ENCODE data around the gene ECD. TPM values are rescaled to one million over a fixed set of nuclear protein-coding genes. Genes with fewer than 3 reads are reported as not detected.

ECD gene
- total and polyA plus RNA-seq, 10 of the 15 experiments (the other 5 are each of a cell fraction or from before 2014, with no cell fraction given): 27.3 to 61.6 (median 44.0) TPM

DNA sequence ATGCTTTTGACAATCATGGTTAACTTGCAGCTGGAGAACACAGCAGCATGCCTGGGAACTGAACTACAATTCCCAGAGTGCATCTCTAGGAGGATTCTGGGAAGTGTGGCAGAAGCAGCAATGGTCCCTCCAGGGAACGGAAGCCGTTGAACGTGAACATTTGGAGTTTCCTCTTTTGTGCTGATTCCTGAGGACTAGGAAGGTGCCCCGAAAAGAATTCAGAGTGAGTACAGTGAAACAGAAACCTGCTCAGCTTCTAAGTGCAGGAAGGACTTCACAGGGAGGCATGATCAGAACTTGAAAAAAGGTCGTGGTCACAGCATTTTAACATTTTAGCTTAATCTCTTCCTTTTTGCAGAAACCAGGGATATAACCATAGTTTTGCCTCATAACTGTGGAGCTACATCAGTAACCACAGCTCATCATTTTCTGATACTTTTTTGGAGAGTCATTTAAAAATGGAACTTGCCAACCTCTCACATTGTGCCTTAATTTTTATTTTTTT lies 57.4 kb downstream of the ECD start, which contains the start of gene NUDT13 (continued):
- TF ChIP-seq ZBTB40 (IDR thresholded peaks at IDR 0.05; ENCODE audit: borderline replicate concordance) (peak; percentile 88; the same call in 1 of the 2 replicates), TBL1XR1 (IDR thresholded peaks at IDR 0.05; ENCODE audit: low read depth, low read length) (peak; percentile 28; the same call in 1 of the 2 replicates), POLR2AphosphoS5 (IDR thresholded peaks at IDR 0.05; ENCODE audit: low read length) (peak; percentile 71; the same call in 1 of the 2 replicates), BCL11A (IDR thresholded peaks at IDR 0.05; ENCODE audit: low read depth, low read length) (no peak), ZBED1 (IDR thresholded peaks at IDR 0.05; ENCODE audit: borderline replicate concordance) (0 out of 2 replicates have a peak, but pooled peaks have one; percentile 22), ZNF384 (IDR thresholded peaks at IDR 0.05; ENCODE audit: borderline replicate concordance, low read depth, low read length) (no peak), PRDM15 (CRISPR knock-in tag; IDR thresholded peaks at IDR 0.05) (no peak), MEF2A (IDR thresholded peaks at IDR 0.05; ENCODE audit: insufficient read depth, low read depth, low read length) (0 out of 2 replicates have a peak, but pooled peaks have one; percentile 29), CREM (IDR thresholded peaks at IDR 0.05; ENCODE audit: low read depth) (peak; percentile 91; the same call in 1 of the 2 replicates), SIX5 (IDR thresholded peaks at IDR 0.05; ENCODE audit: low read depth, low read length, severe bottlenecking) (peak; percentile 100), GATAD2B (conservative IDR thresholded peaks at IDR 0.05; ENCODE audit: low read depth) (0 out of 2 replicates have a peak, but pooled peaks have one; percentile 17), ESRRA (IDR thresholded peaks at IDR 0.05; ENCODE audit: low read length) (no peak), SREBF2 (IDR thresholded peaks at IDR 0.05; ENCODE audit: low read length) (no peak), ATF3 (IDR thresholded peaks at IDR 0.05; ENCODE audit: borderline replicate concordance, extremely low read depth, low read depth, low read length) (peak; percentile 51; the same call in 1 of the 2 replicates), IKZF2 (IDR thresholded peaks at IDR 0.05) (peak; percentile 77 to 82; a peak in 3 of 4 replicates), EED (IDR thresholded peaks at IDR 0.05; ENCODE audit: low read depth) (peak; percentile 63; the same call in 1 of the 2 replicates), ASH2L (IDR thresholded peaks at IDR 0.05; ENCODE audit: borderline replicate concordance, low read depth) (no peak)
- TF ChIP-seq, protein P1, sequence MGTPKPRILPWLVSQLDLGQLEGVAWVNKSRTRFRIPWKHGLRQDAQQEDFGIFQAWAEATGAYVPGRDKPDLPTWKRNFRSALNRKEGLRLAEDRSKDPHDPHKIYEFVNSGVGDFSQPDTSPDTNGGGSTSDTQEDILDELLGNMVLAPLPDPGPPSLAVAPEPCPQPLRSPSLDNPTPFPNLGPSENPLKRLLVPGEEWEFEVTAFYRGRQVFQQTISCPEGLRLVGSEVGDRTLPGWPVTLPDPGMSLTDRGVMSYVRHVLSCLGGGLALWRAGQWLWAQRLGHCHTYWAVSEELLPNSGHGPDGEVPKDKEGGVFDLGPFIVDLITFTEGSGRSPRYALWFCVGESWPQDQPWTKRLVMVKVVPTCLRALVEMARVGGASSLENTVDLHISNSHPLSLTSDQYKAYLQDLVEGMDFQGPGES (IDR thresholded peaks at IDR 0.05): no peak
